GM23338 (cell line): ENCODE results near the gene TMEM269. TPM values are rescaled to one million over a fixed set of nuclear protein-coding genes. Genes with fewer than 3 reads are reported as not detected.

Experiments
- ATAC-seq: fragments of 200-7000 bp; cut with Tn5 transposase; 3 replicates; pipeline ENCODE4 v1.9.1; 2020
- DNase-seq: peaks from one replicate; pipeline ENCODE4 v3.0.0-alpha.2; 2015; ENCODE audit warnings: low spot score
- H2AFZ ChIP-seq: fragments of 200-600 bp; sonication (generic); 2 replicates; pipeline ENCODE4 v1.8.0; 2016; ENCODE audit warnings: antibody characterized with exemption, mild to moderate bottlenecking, moderate library complexity
- H3F3A ChIP-seq: fragments of 200-600 bp; sonication (generic); replicated peaks from 2 replicates; pipeline ENCODE4 v1.8.0; 2017; ENCODE audit warnings: antibody characterized with exemption, mixed run types, low read depth
- H3K27ac ChIP-seq: fragments of 200-600 bp; sonication (generic); 2 replicates; pipeline ENCODE4 v1.6.1; 2016; ENCODE audit warnings: low read depth
- H3K27me3 ChIP-seq: fragments of 200-600 bp; sonication (generic); 2 replicates; pipeline ENCODE4 v1.8.0; 2016; ENCODE audit warnings: mild to moderate bottlenecking, mixed run types, moderate library complexity; ENCODE audit not compliant: insufficient read depth
- H3K36me3 ChIP-seq: fragments of 200-600 bp; sonication (generic); 2 replicates; pipeline ENCODE4 v1.8.0; 2016; ENCODE audit warnings: mild to moderate bottlenecking; ENCODE audit not compliant: insufficient read depth
- H3K4me1 ChIP-seq: fragments of 200-600 bp; sonication (generic); 2 replicates; pipeline ENCODE4 v1.8.0; 2016; ENCODE audit warnings: mild to moderate bottlenecking, moderate library complexity; ENCODE audit not compliant: insufficient read depth
- H3K4me2 ChIP-seq: fragments of 200-600 bp; sonication (generic); 2 replicates; pipeline ENCODE4 v1.7.1; 2017; ENCODE audit warnings: mixed run types
- H3K4me3 ChIP-seq: fragments of 200-600 bp; sonication (generic); 2 replicates; pipeline ENCODE4 v1.6.1; 2016; ENCODE audit warnings: mixed run types
- H3K79me2 ChIP-seq: fragments of 200-600 bp; sonication (generic); replicated peaks from 2 replicates; pipeline ENCODE4 v1.8.0; 2017; ENCODE audit warnings: mild to moderate bottlenecking; ENCODE audit not compliant: insufficient read depth
- H3K9me2 ChIP-seq: fragments of 200-600 bp; sonication (generic); 2 replicates; pipeline ENCODE4 v1.8.0; 2017; ENCODE audit not compliant: insufficient read depth
- H4K20me1 ChIP-seq: fragments of 200-600 bp; sonication (generic); replicated peaks from 2 replicates; pipeline ENCODE4 v1.8.0; 2017; ENCODE audit warnings: mild to moderate bottlenecking; ENCODE audit not compliant: insufficient read depth
- H3K27ac Mint-ChIP-seq: 2 replicates; pipeline ENCODE4 v1.8.0; 2020; ENCODE audit warnings: inconsistent platforms, mild to moderate bottlenecking, moderate library complexity, mixed read lengths
- H3K27me3 Mint-ChIP-seq: 3 replicates; pipeline ENCODE4 v1.8.0; 2022; ENCODE audit warnings: low read depth, mild to moderate bottlenecking, moderate library complexity, mixed read lengths, inconsistent platforms; ENCODE audit not compliant: insufficient read depth, poor library complexity
- H3K36me3 Mint-ChIP-seq: 3 replicates; pipeline ENCODE4 v1.8.0; 2021; ENCODE audit warnings: low read depth, mild to moderate bottlenecking, inconsistent platforms, moderate library complexity, mixed read lengths
- H3K4me1 Mint-ChIP-seq: 3 replicates; pipeline ENCODE4 v1.8.0; 2020; ENCODE audit warnings: mild to moderate bottlenecking, inconsistent platforms, mixed read lengths
- H3K4me3 Mint-ChIP-seq: 3 replicates; pipeline ENCODE4 v1.8.0; 2021; ENCODE audit warnings: moderate library complexity, mild to moderate bottlenecking, inconsistent platforms, mixed read lengths
- H3K9me3 Mint-ChIP-seq: 3 replicates; pipeline ENCODE4 v1.8.0; 2020; ENCODE audit warnings: moderate library complexity, mild to moderate bottlenecking, inconsistent platforms, mixed read lengths
- CREB1 ChIP-seq: fragments of 250-450 bp; sonication (Bioruptor Pico); IDR thresholded peaks from 2 replicates; pipeline ENCODE4 v1.5.0; 2020; ENCODE audit warnings: low read depth, mild to moderate bottlenecking, moderate library complexity
- EZH2 ChIP-seq: fragments of 200-600 bp; sonication (generic); IDR thresholded peaks from one replicate; pipeline ENCODE4 v1.8.0; 2017; ENCODE audit warnings: antibody characterized with exemption, mild to moderate bottlenecking, low read depth; ENCODE audit not compliant: unreplicated experiment
- EZH2phosphoT487 ChIP-seq: fragments of 200-600 bp; sonication (generic); IDR thresholded peaks from one replicate; pipeline ENCODE4 v1.8.1; 2018; ENCODE audit warnings: antibody characterized with exemption; ENCODE audit not compliant: unreplicated experiment
- JUNB ChIP-seq: IDR thresholded peaks from one replicate; pipeline ENCODE4 v1.6.1; 2016; ENCODE audit warnings: antibody characterized with exemption; ENCODE audit not compliant: unreplicated experiment
- NANOG ChIP-seq: IDR thresholded peaks from 2 replicates; pipeline ENCODE4 v1.6.1; 2016; ENCODE audit warnings: antibody characterized with exemption, borderline replicate concordance
- POLR2AphosphoS5 ChIP-seq: IDR thresholded peaks from 2 replicates; pipeline ENCODE4 v1.6.1; 2016; ENCODE audit warnings: antibody characterized with exemption, low read depth
- STAT1 ChIP-seq: IDR thresholded peaks from one replicate; pipeline ENCODE4 v1.6.1; 2016; ENCODE audit warnings: antibody characterized with exemption; ENCODE audit not compliant: unreplicated experiment
- ZNF114 ChIP-seq: fragments of 250-450 bp; sonication (Bioruptor Pico); IDR thresholded peaks from 2 replicates; pipeline ENCODE4 v1.5.0; 2020; ENCODE audit warnings: mild to moderate bottlenecking, moderate library complexity
- ZNF331 ChIP-seq: fragments of 250-450 bp; sonication (Bioruptor Pico); IDR thresholded peaks from 2 replicates; pipeline ENCODE4 v1.5.0; 2020; ENCODE audit warnings: low read depth, mild to moderate bottlenecking, moderate library complexity
- polyA plus RNA-seq: library from polyadenylated mRNA; unstranded; fragments of >200 nt; fragmentation: Nextera tagmentation; extraction: Ambion mirVana; gene quantifications from 2 replicates; pipeline ENCODE4 v1.2.1, GENCODE V29; 2016
- total RNA-seq: library from RNA; depleted of rRNA; stranded (reverse); fragments of >200 nt; shearing (Covaris generic); gene quantifications from 2 replicates; pipeline ENCODE4 v1.2.3, GENCODE V29; 2014
- TF ChIP-seq, protein P1 (sequence below): IDR thresholded peaks from one replicate; pipeline ENCODE4 v1.6.1; 2018; ENCODE audit warnings: antibody characterized with exemption; ENCODE audit not compliant: unreplicated experiment
- TF ChIP-seq, protein P2 (sequence below), 2 experiments: fragments of 200-600 bp in 1 of 2; sonication (generic) in 1 of 2; conservative IDR thresholded peaks; 2 replicates each; pipeline versions ENCODE4 v1.5.1 to v1.6.1; 2016 to 2017; ENCODE audit warnings: antibody characterized with exemption in 2 of 2, low read depth in 2 of 2, mild to moderate bottlenecking in 2 of 2, moderate library complexity in 1 of 2
- TF ChIP-seq, protein P3 (sequence below): IDR thresholded peaks from 2 replicates; pipeline ENCODE4 v1.6.1; 2016; ENCODE audit warnings: antibody characterized with exemption
- TF ChIP-seq, protein P4 (sequence below): fragments of 250-450 bp; sonication (Bioruptor Pico); IDR thresholded peaks from 2 replicates; pipeline ENCODE4 v1.5.0; 2020; ENCODE audit warnings: mild to moderate bottlenecking, moderate library complexity

The TMEM269 gene
- total and polyA plus RNA-seq, 2 experiments from 2014 or later = 0.31 to 0.45 TPM

DNA sequence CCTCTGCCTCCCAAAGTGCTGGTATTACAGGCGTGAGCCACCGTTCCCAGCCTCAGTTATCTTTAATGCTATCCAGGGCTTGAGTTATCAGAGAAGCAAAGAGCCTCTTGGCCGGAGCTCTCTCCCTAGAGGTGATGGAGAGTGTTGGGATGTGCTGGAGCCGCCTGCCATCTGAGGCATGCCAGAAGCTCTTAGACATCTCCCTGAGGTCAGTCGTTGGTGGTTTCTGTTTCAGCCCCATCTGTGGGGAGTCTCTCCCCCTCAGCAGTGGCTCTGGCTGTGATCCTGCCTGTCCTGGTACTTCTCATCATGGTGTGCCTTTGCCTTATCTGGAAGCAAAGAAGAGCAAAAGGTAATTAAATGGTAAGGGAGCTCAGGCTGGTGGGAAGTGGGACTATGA, 50.0 kb downstream of the TMEM269 start:
- no peaks in the 10 kb centered on the region for H3F3A ChIP-seq
- TF ChIP-seq, protein P1, sequence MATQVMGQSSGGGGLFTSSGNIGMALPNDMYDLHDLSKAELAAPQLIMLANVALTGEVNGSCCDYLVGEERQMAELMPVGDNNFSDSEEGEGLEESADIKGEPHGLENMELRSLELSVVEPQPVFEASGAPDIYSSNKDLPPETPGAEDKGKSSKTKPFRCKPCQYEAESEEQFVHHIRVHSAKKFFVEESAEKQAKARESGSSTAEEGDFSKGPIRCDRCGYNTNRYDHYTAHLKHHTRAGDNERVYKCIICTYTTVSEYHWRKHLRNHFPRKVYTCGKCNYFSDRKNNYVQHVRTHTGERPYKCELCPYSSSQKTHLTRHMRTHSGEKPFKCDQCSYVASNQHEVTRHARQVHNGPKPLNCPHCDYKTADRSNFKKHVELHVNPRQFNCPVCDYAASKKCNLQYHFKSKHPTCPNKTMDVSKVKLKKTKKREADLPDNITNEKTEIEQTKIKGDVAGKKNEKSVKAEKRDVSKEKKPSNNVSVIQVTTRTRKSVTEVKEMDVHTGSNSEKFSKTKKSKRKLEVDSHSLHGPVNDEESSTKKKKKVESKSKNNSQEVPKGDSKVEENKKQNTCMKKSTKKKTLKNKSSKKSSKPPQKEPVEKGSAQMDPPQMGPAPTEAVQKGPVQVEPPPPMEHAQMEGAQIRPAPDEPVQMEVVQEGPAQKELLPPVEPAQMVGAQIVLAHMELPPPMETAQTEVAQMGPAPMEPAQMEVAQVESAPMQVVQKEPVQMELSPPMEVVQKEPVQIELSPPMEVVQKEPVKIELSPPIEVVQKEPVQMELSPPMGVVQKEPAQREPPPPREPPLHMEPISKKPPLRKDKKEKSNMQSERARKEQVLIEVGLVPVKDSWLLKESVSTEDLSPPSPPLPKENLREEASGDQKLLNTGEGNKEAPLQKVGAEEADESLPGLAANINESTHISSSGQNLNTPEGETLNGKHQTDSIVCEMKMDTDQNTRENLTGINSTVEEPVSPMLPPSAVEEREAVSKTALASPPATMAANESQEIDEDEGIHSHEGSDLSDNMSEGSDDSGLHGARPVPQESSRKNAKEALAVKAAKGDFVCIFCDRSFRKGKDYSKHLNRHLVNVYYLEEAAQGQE = no peak
- TF ChIP-seq, protein P2, sequence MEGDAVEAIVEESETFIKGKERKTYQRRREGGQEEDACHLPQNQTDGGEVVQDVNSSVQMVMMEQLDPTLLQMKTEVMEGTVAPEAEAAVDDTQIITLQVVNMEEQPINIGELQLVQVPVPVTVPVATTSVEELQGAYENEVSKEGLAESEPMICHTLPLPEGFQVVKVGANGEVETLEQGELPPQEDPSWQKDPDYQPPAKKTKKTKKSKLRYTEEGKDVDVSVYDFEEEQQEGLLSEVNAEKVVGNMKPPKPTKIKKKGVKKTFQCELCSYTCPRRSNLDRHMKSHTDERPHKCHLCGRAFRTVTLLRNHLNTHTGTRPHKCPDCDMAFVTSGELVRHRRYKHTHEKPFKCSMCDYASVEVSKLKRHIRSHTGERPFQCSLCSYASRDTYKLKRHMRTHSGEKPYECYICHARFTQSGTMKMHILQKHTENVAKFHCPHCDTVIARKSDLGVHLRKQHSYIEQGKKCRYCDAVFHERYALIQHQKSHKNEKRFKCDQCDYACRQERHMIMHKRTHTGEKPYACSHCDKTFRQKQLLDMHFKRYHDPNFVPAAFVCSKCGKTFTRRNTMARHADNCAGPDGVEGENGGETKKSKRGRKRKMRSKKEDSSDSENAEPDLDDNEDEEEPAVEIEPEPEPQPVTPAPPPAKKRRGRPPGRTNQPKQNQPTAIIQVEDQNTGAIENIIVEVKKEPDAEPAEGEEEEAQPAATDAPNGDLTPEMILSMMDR (conservative IDR thresholded peaks at IDR 0.05; ENCODE audit: low read depth in 2 of 2) = no peak
- TF ChIP-seq CREB1 (CRISPR knock-in tag) (no peak), ZNF331 (no peak), ZNF114 (CRISPR knock-in tag) (no peak), JUNB (no peak), POLR2AphosphoS5 (no peak), EZH2 (no peak), EZH2phosphoT487 (no peak), NANOG (no peak), STAT1 (no peak)
- TF ChIP-seq, protein P3, sequence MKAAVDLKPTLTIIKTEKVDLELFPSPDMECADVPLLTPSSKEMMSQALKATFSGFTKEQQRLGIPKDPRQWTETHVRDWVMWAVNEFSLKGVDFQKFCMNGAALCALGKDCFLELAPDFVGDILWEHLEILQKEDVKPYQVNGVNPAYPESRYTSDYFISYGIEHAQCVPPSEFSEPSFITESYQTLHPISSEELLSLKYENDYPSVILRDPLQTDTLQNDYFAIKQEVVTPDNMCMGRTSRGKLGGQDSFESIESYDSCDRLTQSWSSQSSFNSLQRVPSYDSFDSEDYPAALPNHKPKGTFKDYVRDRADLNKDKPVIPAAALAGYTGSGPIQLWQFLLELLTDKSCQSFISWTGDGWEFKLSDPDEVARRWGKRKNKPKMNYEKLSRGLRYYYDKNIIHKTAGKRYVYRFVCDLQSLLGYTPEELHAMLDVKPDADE = no peak
- TF ChIP-seq, protein P4, sequence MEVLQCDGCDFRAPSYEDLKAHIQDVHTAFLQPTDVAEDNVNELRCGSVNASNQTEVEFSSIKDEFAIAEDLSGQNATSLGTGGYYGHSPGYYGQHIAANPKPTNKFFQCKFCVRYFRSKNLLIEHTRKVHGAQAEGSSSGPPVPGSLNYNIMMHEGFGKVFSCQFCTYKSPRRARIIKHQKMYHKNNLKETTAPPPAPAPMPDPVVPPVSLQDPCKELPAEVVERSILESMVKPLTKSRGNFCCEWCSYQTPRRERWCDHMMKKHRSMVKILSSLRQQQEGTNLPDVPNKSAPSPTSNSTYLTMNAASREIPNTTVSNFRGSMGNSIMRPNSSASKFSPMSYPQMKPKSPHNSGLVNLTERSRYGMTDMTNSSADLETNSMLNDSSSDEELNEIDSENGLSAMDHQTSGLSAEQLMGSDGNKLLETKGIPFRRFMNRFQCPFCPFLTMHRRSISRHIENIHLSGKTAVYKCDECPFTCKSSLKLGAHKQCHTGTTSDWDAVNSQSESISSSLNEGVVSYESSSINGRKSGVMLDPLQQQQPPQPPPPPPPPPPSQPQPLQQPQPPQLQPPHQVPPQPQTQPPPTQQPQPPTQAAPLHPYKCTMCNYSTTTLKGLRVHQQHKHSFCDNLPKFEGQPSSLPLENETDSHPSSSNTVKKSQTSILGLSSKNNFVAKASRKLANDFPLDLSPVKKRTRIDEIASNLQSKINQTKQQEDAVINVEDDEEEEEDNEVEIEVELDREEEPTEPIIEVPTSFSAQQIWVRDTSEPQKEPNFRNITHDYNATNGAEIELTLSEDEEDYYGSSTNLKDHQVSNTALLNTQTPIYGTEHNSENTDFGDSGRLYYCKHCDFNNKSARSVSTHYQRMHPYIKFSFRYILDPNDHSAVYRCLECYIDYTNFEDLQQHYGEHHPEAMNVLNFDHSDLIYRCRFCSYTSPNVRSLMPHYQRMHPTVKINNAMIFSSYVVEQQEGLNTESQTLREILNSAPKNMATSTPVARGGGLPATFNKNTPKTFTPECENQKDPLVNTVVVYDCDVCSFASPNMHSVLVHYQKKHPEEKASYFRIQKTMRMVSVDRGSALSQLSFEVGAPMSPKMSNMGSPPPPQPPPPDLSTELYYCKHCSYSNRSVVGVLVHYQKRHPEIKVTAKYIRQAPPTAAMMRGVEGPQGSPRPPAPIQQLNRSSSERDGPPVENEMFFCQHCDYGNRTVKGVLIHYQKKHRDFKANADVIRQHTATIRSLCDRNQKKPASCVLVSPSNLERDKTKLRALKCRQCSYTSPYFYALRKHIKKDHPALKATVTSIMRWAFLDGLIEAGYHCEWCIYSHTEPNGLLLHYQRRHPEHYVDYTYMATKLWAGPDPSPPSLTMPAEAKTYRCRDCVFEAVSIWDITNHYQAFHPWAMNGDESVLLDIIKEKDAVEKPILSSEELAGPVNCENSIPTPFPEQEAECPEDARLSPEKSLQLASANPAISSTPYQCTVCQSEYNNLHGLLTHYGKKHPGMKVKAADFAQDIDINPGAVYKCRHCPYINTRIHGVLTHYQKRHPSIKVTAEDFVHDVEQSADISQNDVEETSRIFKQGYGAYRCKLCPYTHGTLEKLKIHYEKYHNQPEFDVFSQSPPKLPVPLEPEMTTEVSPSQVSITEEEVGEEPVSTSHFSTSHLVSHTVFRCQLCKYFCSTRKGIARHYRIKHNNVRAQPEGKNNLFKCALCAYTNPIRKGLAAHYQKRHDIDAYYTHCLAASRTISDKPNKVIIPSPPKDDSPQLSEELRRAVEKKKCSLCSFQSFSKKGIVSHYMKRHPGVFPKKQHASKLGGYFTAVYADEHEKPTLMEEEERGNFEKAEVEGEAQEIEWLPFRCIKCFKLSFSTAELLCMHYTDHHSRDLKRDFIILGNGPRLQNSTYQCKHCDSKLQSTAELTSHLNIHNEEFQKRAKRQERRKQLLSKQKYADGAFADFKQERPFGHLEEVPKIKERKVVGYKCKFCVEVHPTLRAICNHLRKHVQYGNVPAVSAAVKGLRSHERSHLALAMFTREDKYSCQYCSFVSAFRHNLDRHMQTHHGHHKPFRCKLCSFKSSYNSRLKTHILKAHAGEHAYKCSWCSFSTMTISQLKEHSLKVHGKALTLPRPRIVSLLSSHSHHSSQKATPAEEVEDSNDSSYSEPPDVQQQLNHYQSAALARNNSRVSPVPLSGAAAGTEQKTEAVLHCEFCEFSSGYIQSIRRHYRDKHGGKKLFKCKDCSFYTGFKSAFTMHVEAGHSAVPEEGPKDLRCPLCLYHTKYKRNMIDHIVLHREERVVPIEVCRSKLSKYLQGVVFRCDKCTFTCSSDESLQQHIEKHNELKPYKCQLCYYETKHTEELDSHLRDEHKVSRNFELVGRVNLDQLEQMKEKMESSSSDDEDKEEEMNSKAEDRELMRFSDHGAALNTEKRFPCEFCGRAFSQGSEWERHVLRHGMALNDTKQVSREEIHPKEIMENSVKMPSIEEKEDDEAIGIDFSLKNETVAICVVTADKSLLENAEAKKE (CRISPR knock-in tag) = no peak
- H3K4me3 ChIP-seq = no peak overlapping the region
- no peaks in the 10 kb centered on the region for H3K9me2 ChIP-seq
- Mint-ChIP-seq H3K36me3 (no peaks in the 10 kb centered on the region; the same call in 2 of the 3 replicates), H3K9me3 (no peaks in the 10 kb centered on the region), H3K4me1 (no peaks in the 10 kb centered on the region), H3K4me3 (no peak overlapping the region), H3K27me3 (peaks cover 12% of the 10 kb centered on the region), H3K27ac (no peak overlapping the region)
- ATAC-seq = no peak
- no peaks in the 10 kb centered on the region; the same call in 1 of the 2 replicates for H4K20me1 ChIP-seq
- H3K4me2 ChIP-seq = no peak overlapping the region
- no peak overlapping the region for H3K27ac ChIP-seq
- no peak for DNase-seq
- no peaks in the 10 kb centered on the region for H3K79me2 ChIP-seq
- H2AFZ ChIP-seq = no peak overlapping the region
- H3K4me1 ChIP-seq = no peaks in the 10 kb centered on the region
- H3K36me3 ChIP-seq = no peaks in the 10 kb centered on the region
- H3K27me3 ChIP-seq = no peaks in the 10 kb centered on the region
